Natural killer cell (primary cell): Measurements from ENCODE around the gene PPM1F. TPM values are rescaled to one million over a fixed set of nuclear protein-coding genes. Genes with fewer than 3 reads are reported as not detected.

Experiments
- ATAC-seq, 3 donors: fragments of 150-1000 bp in 2 of 3; fragments of 200-7000 bp in 1 of 3; cut with Tn5 transposase; 1 replicate in 1 of 3; 2 replicates in 2 of 3; pipeline ENCODE4 v1.10.0; 2021; ENCODE audit warnings: mild to moderate bottlenecking in 2 of 3, moderate library complexity in 2 of 3
- DNase-seq, 2 donors: peaks; one replicate each; pipeline versions ENCODE4 v3.0.0 to v3.0.0-alpha.2; 2013 to 2021; ENCODE audit warnings: mixed read lengths in 1 of 2
- H3K27ac ChIP-seq: one replicate; pipeline ENCODE4 v1.5.1; 2013; ENCODE audit warnings: mild to moderate bottlenecking, low read length
- H3K27me3 ChIP-seq: one replicate; pipeline ENCODE4 v1.6.1; 2013; ENCODE audit warnings: low read length; ENCODE audit not compliant: control insufficient read depth, insufficient read depth
- H3K36me3 ChIP-seq: one replicate; pipeline ENCODE4 v1.6.1; 2013; ENCODE audit warnings: low read length; ENCODE audit not compliant: control insufficient read depth, insufficient read depth
- H3K4me1 ChIP-seq: one replicate; pipeline ENCODE4 v1.6.1; 2013; ENCODE audit warnings: low read length; ENCODE audit not compliant: control insufficient read depth, insufficient read depth
- H3K4me3 ChIP-seq: one replicate; pipeline ENCODE4 v1.5.1; 2013; ENCODE audit warnings: low read length
- H3K9me3 ChIP-seq: one replicate; pipeline ENCODE4 v1.6.1; 2013; ENCODE audit warnings: low read length; ENCODE audit not compliant: control insufficient read depth, insufficient read depth
- H3K27ac Mint-ChIP-seq, 2 donors: one replicate each; pipeline ENCODE4 v1.8.0; 2022; ENCODE audit warnings: mild to moderate bottlenecking in 2 of 2, mixed read lengths in 2 of 2, moderate library complexity in 1 of 2
- H3K27me3 Mint-ChIP-seq, 2 donors: one replicate each; pipeline ENCODE4 v1.8.0; 2022; ENCODE audit warnings: low read depth in 2 of 2, mixed read lengths in 2 of 2
- H3K36me3 Mint-ChIP-seq: one replicate; pipeline ENCODE4 v1.8.0; 2022; ENCODE audit warnings: mixed read lengths
- H3K4me1 Mint-ChIP-seq, 2 donors: one replicate each; pipeline ENCODE4 v1.8.0; 2022; ENCODE audit warnings: mixed read lengths in 2 of 2
- H3K4me3 Mint-ChIP-seq: one replicate; pipeline ENCODE4 v1.8.0; 2022; ENCODE audit warnings: mild to moderate bottlenecking, moderate library complexity, mixed read lengths
- H3K9me3 Mint-ChIP-seq, 2 donors: one replicate each; pipeline ENCODE4 v1.8.0; 2022; ENCODE audit warnings: mixed read lengths in 2 of 2
- WGBS: methylation state at CpG from one replicate; pipeline ENCODE4 v1.1.7; 2013; ENCODE audit warnings: missing lambda C conversion rate; ENCODE audit not compliant: insufficient coverage; 5-methylcytosine and 5-hydroxymethylcytosine counted together
- intact Hi-C: fragments of 100-400 bp; cut with micrococcal nuclease; formaldehyde crosslinking; loops from one replicate; pipeline ENCODE4 v1.14.2; 2022
- total RNA-seq, 4 donors: library from RNA; stranded (reverse); fragments of 120-200 nt in 1 of 4; gene quantifications; one replicate each; pipeline versions ENCODE4 v1.2.3 to v1.2.4, GENCODE V29; 2013 to 2022
- TF ChIP-seq, protein P1 (sequence below): fragments of 200-600 bp; IDR thresholded peaks from one replicate; pipeline ENCODE4 v1.8.0; 2022; ENCODE audit warnings: antibody characterized with exemption

The PPM1F gene
- total RNA-seq, 3 donors from 2014 or later (not counting 1 experiment from before 2014, with no cell fraction given): 25.1 to 30.3 (median 25.5) TPM

DNA sequence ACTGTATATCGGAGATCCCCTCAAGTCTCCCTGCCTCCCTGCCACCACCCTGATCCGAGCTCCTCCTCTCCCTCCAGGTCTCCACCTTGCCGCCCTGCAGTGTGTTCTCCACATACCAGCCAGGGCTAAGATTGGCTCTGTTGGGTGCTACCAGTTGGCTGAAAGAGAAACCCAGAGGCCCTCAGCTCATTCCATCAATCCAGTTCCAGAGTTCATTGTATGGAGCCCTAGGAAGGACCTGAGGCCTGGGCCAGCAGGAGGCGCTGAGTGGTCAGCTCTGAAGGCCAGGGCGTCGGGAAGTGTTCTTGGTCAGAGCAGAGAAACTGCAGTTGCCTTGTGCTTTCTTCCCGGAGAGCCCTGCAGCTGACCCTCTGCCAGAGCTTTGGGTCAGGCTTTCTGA is 32.1 kb upstream of the PPM1F start:
- ATAC-seq: no peak

DNA sequence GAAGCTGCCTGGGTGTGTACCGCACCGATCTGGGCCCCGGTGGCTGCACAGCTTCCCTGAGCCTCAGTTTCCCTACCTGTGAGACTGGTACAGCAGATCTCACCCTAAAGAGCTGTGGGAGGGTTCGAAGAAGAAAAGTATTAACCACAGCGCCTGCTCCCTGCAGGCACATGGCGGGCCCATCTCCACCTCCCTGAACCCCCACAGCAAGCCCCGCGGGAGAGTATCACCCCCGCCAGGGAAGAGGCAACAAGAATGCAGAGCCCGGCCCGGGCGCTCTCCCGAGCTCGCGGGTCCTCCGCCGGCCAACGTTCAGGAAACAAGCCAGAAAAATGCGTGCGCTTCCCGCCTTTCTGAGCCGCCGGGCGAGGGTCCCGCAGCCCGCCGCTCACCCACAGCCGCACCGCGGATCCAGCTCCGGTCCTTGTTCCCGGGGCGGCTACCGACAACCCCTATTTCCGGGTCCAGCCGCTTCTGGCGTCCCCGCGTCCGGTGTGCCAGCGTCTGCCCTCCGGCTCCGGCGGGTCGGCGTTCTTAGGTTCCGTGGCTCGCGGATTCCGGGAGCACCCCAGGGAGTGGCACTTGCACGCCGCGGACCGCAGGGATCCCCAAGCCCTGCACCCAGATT is 29.8 kb upstream of the PPM1F start, which contains the start of gene TOP3B:
TOP3B (minus strand) TSS at position 450 of the 628 bp plus-strand sequence. CDS start 7,078 bp downstream, outside the sequence.
- H3K27me3 ChIP-seq: no peaks in the 10 kb centered on the region
- Mint-ChIP-seq H3K27ac (peak within 1 kb of the TSS; percentile 70 to 90), H3K4me3 (peak within 1 kb of the TSS; percentile 94), H3K4me1 (peaks cover 28 to 47% of the 10 kb centered on the region in 2 donors), H3K36me3 (no peaks in the 10 kb centered on the region), H3K27me3 (no peaks in the 10 kb centered on the region), H3K9me3 (no peaks in the 10 kb centered on the region)
- WGBS: under 1% methylated on average over 54 of the region's 54 CpGs
- peaks cover 3% of the 10 kb centered on the region for H3K36me3 ChIP-seq
- peak; percentile 87 to 99 (median 98) for ATAC-seq
- TF ChIP-seq, protein P1, sequence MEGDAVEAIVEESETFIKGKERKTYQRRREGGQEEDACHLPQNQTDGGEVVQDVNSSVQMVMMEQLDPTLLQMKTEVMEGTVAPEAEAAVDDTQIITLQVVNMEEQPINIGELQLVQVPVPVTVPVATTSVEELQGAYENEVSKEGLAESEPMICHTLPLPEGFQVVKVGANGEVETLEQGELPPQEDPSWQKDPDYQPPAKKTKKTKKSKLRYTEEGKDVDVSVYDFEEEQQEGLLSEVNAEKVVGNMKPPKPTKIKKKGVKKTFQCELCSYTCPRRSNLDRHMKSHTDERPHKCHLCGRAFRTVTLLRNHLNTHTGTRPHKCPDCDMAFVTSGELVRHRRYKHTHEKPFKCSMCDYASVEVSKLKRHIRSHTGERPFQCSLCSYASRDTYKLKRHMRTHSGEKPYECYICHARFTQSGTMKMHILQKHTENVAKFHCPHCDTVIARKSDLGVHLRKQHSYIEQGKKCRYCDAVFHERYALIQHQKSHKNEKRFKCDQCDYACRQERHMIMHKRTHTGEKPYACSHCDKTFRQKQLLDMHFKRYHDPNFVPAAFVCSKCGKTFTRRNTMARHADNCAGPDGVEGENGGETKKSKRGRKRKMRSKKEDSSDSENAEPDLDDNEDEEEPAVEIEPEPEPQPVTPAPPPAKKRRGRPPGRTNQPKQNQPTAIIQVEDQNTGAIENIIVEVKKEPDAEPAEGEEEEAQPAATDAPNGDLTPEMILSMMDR: no peak
- H3K9me3 ChIP-seq: no peaks in the 10 kb centered on the region
- peak within 1 kb of the TSS; percentile 98 for H3K4me3 ChIP-seq
- DNase-seq: peak; percentile 73 to 88
- peaks cover 20% of the 10 kb centered on the region for H3K4me1 ChIP-seq
- intact Hi-C loops: no loop called here
- H3K27ac ChIP-seq: peak within 1 kb of the TSS; percentile 81

More for the DNA sequence above, 32.1 kb upstream of the PPM1F start:
- Mint-ChIP-seq H3K9me3 (no peaks in the 10 kb centered on the region), H3K36me3 (no peaks in the 10 kb centered on the region), H3K27ac (no peak overlapping the region), H3K4me1 (peaks cover 19 to 27% of the 10 kb centered on the region in 2 donors), H3K27me3 (peaks cover 6 to 8% of the 10 kb centered on the region in 2 donors), H3K4me3 (peak overlapping the region; percentile 47)
- TF ChIP-seq, protein P1: no peak
- no peaks in the 10 kb centered on the region for H3K9me3 ChIP-seq
- no peaks in the 10 kb centered on the region for H3K36me3 ChIP-seq
- DNase-seq: no peak
- WGBS: 81% methylated on average over 7 of the region's 7 CpGs
- peaks cover 20% of the 10 kb centered on the region for H3K4me1 ChIP-seq
- H3K27me3 ChIP-seq: no peaks in the 10 kb centered on the region
- intact Hi-C loops: no loop called here
- H3K27ac ChIP-seq: no peak overlapping the region
- H3K4me3 ChIP-seq: no peak overlapping the region

DNA sequence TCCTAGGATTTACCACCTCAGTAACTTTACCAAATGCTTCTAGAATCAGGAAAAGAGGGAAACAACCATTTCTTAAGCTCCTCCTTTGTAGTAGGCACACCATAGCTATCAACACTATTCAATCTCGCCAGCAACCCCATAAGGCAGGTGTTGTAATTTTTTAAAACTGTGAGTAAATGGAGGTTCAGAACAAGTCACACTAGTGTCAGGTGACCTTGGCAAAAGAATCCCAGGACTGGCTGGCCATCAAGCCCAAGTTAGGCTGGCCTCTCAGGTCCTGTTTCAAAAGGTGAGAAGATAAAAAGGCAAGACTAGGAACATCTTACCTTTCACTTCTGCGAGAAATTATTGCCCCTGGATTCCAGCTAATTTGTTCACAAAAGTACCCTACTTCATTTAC is 29.2 kb upstream of the PPM1F start:
- peaks cover 20% of the 10 kb centered on the region for H3K4me1 ChIP-seq
- Mint-ChIP-seq H3K27ac (peak overlapping the region; percentile 70 to 90), H3K36me3 (no peaks in the 10 kb centered on the region), H3K4me3 (peak overlapping the region; percentile 94), H3K4me1 (peaks cover 28 to 52% of the 10 kb centered on the region in 2 donors), H3K9me3 (no peaks in the 10 kb centered on the region), H3K27me3 (no peaks in the 10 kb centered on the region)
- peaks cover 3% of the 10 kb centered on the region for H3K36me3 ChIP-seq
- 25% methylated on average over 1 of the region's 2 CpGs for WGBS
- peak overlapping the region; percentile 81 for H3K27ac ChIP-seq
- no peaks in the 10 kb centered on the region for H3K27me3 ChIP-seq
- no peak for DNase-seq
- H3K9me3 ChIP-seq: no peaks in the 10 kb centered on the region
- peak overlapping the region; percentile 98 for H3K4me3 ChIP-seq
- ATAC-seq: no peak
- intact Hi-C loops: no loop called here
- TF ChIP-seq, protein P1: no peak
